Measurements from ENCODE around the gene GPR180.
"Not testable (repeated sequence)": the region's sequence is repeated elsewhere in the genome, so short reads cannot be mapped to it uniquely, and the experiment has no call there.

Gene GPR180

DNA sequence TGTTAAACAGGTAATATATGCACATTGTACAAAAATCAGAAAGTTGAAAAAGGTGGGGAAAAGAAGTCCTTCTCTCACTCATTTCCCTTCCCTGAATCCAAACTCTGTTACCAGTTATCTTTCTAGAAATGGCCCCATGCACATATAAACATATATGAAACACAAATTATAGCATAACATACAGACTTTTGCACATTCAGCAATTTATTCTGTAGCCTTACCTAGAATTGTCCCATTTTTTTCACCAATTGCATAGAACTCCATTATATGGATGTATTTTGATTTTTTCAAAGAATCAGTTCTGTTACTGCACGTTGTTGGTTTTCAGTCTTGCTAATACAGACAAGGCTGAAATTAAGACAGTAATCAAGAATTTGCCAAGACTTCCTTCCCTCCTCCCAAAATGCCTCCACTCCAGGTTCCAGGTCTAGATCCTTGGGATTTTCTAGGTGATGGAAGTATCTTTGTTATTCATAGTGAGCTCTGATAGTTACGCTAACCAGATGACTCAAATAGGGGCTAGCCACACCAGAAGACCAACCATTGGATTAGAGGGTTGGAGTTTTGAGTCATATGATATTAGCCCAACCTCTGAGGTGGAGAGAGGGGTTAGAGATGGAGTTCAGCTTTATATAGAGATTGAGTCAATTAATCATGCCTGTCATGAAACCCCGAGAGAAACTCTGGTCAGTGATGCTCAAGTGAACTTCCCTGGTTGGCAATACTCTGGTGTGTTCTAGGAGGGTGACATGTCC is 30.7 kb downstream of the GPR180 start:
- no peak overlapping the region for H3K4me3 ChIP-seq (replicated peaks; ENCODE audit: insufficient read depth, low read length)
- H3K27me3 ChIP-seq (ENCODE audit: insufficient read depth, poor library complexity, severe bottlenecking) = no peaks in the 10 kb centered on the region
- TF ChIP-seq, protein P1, sequence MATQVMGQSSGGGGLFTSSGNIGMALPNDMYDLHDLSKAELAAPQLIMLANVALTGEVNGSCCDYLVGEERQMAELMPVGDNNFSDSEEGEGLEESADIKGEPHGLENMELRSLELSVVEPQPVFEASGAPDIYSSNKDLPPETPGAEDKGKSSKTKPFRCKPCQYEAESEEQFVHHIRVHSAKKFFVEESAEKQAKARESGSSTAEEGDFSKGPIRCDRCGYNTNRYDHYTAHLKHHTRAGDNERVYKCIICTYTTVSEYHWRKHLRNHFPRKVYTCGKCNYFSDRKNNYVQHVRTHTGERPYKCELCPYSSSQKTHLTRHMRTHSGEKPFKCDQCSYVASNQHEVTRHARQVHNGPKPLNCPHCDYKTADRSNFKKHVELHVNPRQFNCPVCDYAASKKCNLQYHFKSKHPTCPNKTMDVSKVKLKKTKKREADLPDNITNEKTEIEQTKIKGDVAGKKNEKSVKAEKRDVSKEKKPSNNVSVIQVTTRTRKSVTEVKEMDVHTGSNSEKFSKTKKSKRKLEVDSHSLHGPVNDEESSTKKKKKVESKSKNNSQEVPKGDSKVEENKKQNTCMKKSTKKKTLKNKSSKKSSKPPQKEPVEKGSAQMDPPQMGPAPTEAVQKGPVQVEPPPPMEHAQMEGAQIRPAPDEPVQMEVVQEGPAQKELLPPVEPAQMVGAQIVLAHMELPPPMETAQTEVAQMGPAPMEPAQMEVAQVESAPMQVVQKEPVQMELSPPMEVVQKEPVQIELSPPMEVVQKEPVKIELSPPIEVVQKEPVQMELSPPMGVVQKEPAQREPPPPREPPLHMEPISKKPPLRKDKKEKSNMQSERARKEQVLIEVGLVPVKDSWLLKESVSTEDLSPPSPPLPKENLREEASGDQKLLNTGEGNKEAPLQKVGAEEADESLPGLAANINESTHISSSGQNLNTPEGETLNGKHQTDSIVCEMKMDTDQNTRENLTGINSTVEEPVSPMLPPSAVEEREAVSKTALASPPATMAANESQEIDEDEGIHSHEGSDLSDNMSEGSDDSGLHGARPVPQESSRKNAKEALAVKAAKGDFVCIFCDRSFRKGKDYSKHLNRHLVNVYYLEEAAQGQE (IDR thresholded peaks at IDR 0.05; ENCODE audit: insufficient replicate concordance, low read depth) = no peak
- TF ChIP-seq GABPA (IDR thresholded peaks at IDR 0.05; ENCODE audit: low read depth) (no peak), POLR2AphosphoS5 (IDR thresholded peaks at IDR 0.05; ENCODE audit: low read depth) (no peak), SPI1 (IDR thresholded peaks at IDR 0.05; ENCODE audit: borderline replicate concordance, low read depth) (no peak)
- TF ChIP-seq, protein P2, sequence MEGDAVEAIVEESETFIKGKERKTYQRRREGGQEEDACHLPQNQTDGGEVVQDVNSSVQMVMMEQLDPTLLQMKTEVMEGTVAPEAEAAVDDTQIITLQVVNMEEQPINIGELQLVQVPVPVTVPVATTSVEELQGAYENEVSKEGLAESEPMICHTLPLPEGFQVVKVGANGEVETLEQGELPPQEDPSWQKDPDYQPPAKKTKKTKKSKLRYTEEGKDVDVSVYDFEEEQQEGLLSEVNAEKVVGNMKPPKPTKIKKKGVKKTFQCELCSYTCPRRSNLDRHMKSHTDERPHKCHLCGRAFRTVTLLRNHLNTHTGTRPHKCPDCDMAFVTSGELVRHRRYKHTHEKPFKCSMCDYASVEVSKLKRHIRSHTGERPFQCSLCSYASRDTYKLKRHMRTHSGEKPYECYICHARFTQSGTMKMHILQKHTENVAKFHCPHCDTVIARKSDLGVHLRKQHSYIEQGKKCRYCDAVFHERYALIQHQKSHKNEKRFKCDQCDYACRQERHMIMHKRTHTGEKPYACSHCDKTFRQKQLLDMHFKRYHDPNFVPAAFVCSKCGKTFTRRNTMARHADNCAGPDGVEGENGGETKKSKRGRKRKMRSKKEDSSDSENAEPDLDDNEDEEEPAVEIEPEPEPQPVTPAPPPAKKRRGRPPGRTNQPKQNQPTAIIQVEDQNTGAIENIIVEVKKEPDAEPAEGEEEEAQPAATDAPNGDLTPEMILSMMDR (IDR thresholded peaks at IDR 0.05; ENCODE audit: insufficient read depth, low read length) = no peak
- no peak overlapping the region for H3K27ac ChIP-seq (replicated peaks)
- DNase-seq (ENCODE audit: low read depth in 1 of 2, low spot score in 1 of 2) = no peak

DNA sequence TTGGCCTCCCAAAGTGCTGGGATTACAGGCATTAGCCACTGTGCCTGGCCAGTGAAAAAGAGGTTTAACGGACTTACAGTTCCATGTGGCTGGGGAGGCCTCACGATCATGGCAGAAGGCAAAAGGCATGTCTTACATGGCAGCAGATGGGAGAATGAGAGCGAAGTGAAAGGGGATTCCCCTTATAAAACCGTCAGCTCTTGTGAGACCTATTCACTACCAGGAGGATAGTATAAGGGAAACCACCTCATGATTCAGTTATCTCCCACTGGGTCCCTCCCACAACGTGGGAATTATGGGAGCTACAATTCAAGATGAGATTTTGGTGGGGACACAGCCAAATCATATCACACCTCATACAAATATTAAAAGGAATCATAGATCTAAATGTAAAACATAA is 34.4 kb downstream of the GPR180 start:
- not testable (repeated sequence) for H3K27ac ChIP-seq (replicated peaks); DNase-seq (ENCODE audit: low read depth in 1 of 2, low spot score in 1 of 2); H3K4me3 ChIP-seq (replicated peaks; ENCODE audit: insufficient read depth, low read length); H3K27me3 ChIP-seq (ENCODE audit: insufficient read depth, poor library complexity, severe bottlenecking)

DNA sequence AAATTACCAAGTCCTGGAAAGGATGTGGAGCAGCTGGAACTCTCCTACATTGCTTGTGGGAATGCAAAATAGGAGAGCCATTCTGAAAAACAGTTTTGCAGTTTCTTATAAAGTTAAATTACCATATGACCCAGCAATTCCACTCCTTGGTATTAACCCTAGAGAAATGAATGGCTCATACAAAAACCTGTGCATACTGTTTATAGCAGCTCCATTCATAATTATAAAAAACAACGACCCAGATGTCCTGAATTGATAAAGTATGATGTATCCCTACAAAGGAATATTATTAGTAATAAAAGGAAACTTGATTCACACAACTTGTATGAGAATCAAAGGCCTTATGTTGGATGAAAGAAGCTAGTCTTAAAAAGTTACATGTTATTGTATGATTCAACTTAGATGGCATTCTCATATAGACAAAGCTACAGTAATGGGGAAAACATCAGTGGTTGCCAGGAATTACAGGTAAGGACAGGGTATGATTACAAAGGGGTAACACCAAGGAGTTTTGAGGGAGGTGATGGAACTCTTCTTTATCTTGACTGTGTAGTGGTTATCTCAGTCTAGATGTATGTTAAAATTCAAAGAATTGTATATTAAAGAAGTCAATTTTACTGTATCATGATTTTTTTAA is 35.4 kb downstream of the GPR180 start:
- TF ChIP-seq, protein P2 (IDR thresholded peaks at IDR 0.05; ENCODE audit: insufficient read depth, low read length) = no peak
- TF ChIP-seq SPI1 (IDR thresholded peaks at IDR 0.05; ENCODE audit: borderline replicate concordance, low read depth) = no peak
- TF ChIP-seq, protein P1 (IDR thresholded peaks at IDR 0.05; ENCODE audit: insufficient replicate concordance, low read depth) = no peak
- TF ChIP-seq POLR2AphosphoS5 (IDR thresholded peaks at IDR 0.05; ENCODE audit: low read depth) = no peak
- TF ChIP-seq GABPA (IDR thresholded peaks at IDR 0.05; ENCODE audit: low read depth) = no peak
- no peaks in the 10 kb centered on the region for H3K27me3 ChIP-seq (ENCODE audit: insufficient read depth, poor library complexity, severe bottlenecking)
- no peak overlapping the region for H3K4me3 ChIP-seq (replicated peaks; ENCODE audit: insufficient read depth, low read length)
- DNase-seq (ENCODE audit: low read depth in 1 of 2, low spot score in 1 of 2) = no peak
- H3K27ac ChIP-seq (replicated peaks) = no peak overlapping the region

DNA sequence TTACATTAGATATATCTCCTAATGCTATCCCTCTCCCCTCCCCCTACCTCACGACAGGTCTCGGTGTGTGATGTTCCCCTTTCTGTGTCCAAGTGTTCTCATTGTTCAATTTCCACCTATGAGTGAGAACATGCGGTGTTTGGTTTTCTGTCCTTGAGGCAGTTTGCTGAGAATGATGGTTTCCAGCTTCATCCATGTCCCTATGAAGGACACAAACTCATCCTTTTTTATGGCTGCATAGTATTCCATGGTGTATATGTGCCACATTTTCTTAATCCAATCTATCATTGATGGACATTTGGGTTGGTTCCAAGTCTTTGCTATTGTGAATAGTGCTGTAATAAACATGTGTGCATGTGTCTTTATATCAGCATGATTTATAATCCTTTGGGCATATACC is 36.0 kb downstream of the GPR180 start:
- H3K27ac ChIP-seq (replicated peaks); H3K4me3 ChIP-seq (replicated peaks; ENCODE audit: insufficient read depth, low read length); H3K27me3 ChIP-seq (ENCODE audit: insufficient read depth, poor library complexity, severe bottlenecking); DNase-seq (ENCODE audit: low read depth in 1 of 2, low spot score in 1 of 2): not testable (repeated sequence)

DNA sequence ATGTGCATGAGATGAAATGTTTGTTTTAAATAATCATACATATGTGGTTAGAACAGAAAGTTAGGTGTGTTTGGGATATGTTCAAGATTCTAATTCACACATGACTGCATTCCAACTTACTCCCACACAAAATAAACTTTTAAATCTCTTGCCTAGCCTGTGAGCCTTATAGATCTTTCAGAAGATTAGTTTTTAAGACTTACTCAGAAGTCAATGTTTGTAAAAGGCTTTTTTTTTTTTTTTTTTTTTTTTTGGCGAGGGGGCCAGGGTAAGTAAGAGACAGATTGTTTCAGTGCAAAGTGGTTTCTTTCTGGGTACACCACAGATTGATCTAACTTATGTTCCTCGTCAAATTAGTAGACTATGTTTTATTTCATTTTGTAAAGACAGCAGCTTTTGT is 39.1 kb downstream of the GPR180 start:
- H3K27me3 ChIP-seq (ENCODE audit: insufficient read depth, poor library complexity, severe bottlenecking) = no peaks in the 10 kb centered on the region
- no peak for DNase-seq (ENCODE audit: low read depth in 1 of 2, low spot score in 1 of 2)
- H3K27ac ChIP-seq (replicated peaks) = no peak overlapping the region
- no peak overlapping the region for H3K4me3 ChIP-seq (replicated peaks; ENCODE audit: insufficient read depth, low read length)
- TF ChIP-seq POLR2AphosphoS5 (IDR thresholded peaks at IDR 0.05; ENCODE audit: low read depth) (no peak), SPI1 (IDR thresholded peaks at IDR 0.05; ENCODE audit: borderline replicate concordance, low read depth) (no peak), GABPA (IDR thresholded peaks at IDR 0.05; ENCODE audit: low read depth) (no peak)
- TF ChIP-seq, protein P1 (IDR thresholded peaks at IDR 0.05; ENCODE audit: insufficient replicate concordance, low read depth) = no peak
- TF ChIP-seq, protein P2 (IDR thresholded peaks at IDR 0.05; ENCODE audit: insufficient read depth, low read length) = no peak

Measured in HL-60 (cell line).